Neutrophil (primary cell): Measurements from ENCODE around the gene CHTF18.

ENCODE experiments used
- H3K27ac ChIP-seq: fragments of 200-600 bp; sonication (generic); 2 replicates; pipeline ENCODE4 v1.5.1; 2016; ENCODE audit warnings: mild to moderate bottlenecking, moderate library complexity
- H3K27me3 ChIP-seq: fragments of 200-600 bp; sonication (generic); 2 replicates; pipeline ENCODE4 v1.6.0; 2016; ENCODE audit warnings: mild to moderate bottlenecking
- H3K36me3 ChIP-seq: fragments of 200-600 bp; sonication (generic); 2 replicates; pipeline ENCODE4 v1.5.1; 2017
- H3K4me1 ChIP-seq, 2 experiments: fragments of 200-600 bp in 1 of 2; sonication (generic) in 1 of 2; 1 replicate in 1 of 2; 2 replicates in 1 of 2; pipeline versions ENCODE4 v1.5.1 to v1.6.1; 2013 to 2016; ENCODE audit warnings: low read depth in 1 of 2, low read length in 1 of 2, mild to moderate bottlenecking in 1 of 2, moderate library complexity in 1 of 2; ENCODE audit not compliant: control insufficient read depth in 1 of 2, insufficient read depth in 1 of 2
- H3K4me3 ChIP-seq, 2 experiments: fragments of 200-600 bp in 1 of 2; sonication (generic) in 1 of 2; 1 replicate in 1 of 2; 2 replicates in 1 of 2; pipeline ENCODE4 v1.5.1; 2013 to 2016; ENCODE audit warnings: low read depth in 1 of 2, low read length in 1 of 2, mild to moderate bottlenecking in 1 of 2, moderate library complexity in 1 of 2
- H3K9me3 ChIP-seq: fragments of 200-600 bp; sonication (generic); 2 replicates; pipeline ENCODE4 v1.5.1; 2016
- TF ChIP-seq, protein P1 (sequence below): fragments of 200-600 bp; sonication (generic); IDR thresholded peaks from 2 replicates; pipeline ENCODE4 v1.5.1; 2016; ENCODE audit warnings: antibody characterized with exemption

CHTF18 gene

DNA sequence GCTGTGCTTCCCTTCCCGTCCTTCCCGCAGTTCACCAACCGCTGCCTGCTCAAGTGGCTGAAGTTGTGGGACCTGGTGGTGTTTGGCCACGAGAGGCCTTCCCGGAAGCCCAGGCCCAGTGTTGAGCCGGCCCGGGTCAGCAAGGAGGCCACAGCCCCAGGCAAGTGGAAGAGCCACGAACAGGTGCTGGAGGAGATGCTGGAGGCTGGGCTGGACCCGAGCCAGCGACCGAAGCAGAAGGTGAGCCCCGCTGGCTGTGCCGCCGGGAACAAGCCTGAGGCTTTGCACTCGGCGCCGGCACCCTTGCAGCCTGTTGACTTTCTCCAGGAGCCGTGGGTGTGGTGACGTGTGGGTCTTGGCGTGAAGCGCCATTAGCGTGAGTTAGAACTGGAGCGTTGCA is 2.7 kb downstream of the CHTF18 start:
- TF ChIP-seq, protein P1, sequence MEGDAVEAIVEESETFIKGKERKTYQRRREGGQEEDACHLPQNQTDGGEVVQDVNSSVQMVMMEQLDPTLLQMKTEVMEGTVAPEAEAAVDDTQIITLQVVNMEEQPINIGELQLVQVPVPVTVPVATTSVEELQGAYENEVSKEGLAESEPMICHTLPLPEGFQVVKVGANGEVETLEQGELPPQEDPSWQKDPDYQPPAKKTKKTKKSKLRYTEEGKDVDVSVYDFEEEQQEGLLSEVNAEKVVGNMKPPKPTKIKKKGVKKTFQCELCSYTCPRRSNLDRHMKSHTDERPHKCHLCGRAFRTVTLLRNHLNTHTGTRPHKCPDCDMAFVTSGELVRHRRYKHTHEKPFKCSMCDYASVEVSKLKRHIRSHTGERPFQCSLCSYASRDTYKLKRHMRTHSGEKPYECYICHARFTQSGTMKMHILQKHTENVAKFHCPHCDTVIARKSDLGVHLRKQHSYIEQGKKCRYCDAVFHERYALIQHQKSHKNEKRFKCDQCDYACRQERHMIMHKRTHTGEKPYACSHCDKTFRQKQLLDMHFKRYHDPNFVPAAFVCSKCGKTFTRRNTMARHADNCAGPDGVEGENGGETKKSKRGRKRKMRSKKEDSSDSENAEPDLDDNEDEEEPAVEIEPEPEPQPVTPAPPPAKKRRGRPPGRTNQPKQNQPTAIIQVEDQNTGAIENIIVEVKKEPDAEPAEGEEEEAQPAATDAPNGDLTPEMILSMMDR: no peak

DNA sequence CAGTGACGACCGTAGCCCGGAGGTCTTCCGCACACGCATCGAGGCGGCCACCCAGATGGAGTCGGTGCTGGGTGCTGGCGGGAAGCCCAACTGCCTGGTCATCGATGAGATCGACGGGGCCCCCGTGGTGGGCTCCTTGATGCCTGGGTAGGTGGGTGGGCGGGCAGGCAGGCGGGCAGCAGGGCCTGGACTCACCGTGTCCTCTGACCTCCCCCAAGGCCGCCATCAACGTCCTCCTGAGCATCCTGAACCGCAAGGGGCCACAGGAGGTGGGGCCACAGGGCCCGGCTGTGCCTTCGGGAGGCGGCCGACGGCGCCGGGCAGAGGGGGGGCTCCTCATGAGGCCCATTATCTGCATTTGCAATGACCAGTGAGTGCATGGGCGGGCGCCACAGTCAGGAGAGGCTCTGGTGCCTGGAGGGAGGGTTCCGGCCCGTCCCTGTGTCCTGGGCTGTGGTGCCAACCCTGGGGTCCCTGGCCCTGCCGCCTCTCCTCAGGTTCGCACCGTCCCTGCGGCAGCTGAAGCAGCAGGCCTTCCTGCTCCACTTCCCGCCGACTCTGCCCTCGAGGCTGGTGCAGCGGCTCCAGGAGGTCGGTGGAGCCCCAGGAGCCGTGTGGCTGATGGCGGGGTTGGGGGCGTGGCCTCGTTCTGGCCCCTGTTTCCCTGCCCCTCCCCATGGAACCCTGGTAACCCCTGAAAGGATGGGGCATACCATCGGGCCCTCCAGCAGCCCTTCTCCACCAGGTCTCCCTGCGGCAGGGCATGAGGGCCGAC is 4.0 kb downstream of the CHTF18 start:
- TF ChIP-seq, protein P1: no peak
- H3K4me3 ChIP-seq: no peak overlapping the region
- H3K36me3 ChIP-seq: peaks cover 32% of the 10 kb centered on the region
- H3K27ac ChIP-seq: no peak overlapping the region
- no peaks in the 10 kb centered on the region for H3K27me3 ChIP-seq
- no peaks in the 10 kb centered on the region for H3K9me3 ChIP-seq
- H3K4me1 ChIP-seq: peaks cover 14% of the 10 kb centered on the region in 2 experiments

More for the DNA sequence above, 2.7 kb downstream of the CHTF18 start:
- Histone ChIP-seq H3K27ac (no peak overlapping the region), H3K36me3 (peaks cover 42% of the 10 kb centered on the region), H3K27me3 (no peaks in the 10 kb centered on the region), H3K9me3 (no peaks in the 10 kb centered on the region), H3K4me1 (peaks cover 19 to 20% of the 10 kb centered on the region in 2 experiments), H3K4me3 (no peak overlapping the region)

DNA sequence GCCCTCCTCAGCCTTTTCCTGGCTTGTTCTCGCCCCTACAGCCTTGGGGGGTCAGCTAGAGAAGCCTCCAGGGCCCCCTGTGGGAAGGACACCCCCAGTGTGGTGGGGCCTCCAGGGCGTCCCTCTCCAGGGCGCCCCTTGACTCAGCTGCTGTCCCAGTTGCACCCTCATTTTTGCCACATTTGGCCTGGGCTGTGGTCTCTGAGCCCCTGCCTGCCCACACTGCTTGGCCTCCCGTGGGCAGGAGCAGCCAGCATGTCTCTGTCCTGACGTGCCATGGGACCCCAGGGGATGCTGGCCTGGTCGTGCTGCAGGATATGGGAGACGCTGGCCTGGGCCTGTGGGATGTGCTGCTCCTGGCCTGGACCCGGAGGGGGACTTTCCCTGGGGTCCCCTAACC is 5.0 kb downstream of the CHTF18 start:
- TF ChIP-seq, protein P1: no peak
- Histone ChIP-seq H3K9me3 (no peaks in the 10 kb centered on the region), H3K36me3 (peaks cover 32% of the 10 kb centered on the region), H3K4me1 (peaks cover 8% of the 10 kb centered on the region in 2 experiments), H3K27ac (no peak overlapping the region), H3K4me3 (no peak overlapping the region), H3K27me3 (no peaks in the 10 kb centered on the region)

DNA sequence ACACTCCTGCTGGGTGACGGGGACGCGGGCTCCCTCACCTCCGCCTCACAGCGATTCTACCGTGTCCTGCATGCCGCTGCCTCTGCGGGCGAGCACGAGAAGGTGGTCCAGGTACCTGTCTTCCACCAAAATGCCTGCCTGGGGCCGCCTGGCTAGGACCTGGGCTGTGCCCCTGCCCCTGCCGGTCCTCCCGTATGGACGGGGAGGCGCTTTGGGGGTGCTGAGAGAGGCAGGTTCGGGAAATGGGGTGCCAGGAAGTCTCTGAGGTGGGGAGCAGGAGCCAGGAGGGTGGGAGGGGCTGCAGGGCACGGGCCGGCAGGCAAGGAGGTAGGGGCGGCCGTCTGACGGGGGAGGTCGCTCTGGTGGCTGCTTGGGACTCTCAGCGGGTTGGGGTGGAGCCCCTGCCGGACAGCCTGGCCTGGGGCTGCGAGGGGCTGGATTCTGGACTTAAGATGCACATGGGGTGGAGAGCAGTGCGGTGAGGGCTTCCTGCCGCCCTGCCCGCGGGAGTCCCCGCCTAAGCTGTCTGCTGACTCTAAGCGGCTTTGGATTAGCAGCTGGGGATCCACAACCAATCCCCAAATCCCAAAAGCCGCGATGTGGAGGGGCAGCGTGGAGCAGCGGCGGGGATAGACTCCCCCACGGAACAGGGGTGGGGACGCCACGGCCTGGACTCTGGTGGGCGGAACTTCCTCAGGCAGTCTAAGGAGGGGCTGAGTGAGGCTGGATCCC is 5.8 kb downstream of the CHTF18 start:
- H3K27me3 ChIP-seq: peaks cover 8% of the 10 kb centered on the region
- no peak overlapping the region for H3K4me3 ChIP-seq
- H3K4me1 ChIP-seq: peaks cover under 1 to 1% of the 10 kb centered on the region in 2 experiments
- no peaks in the 10 kb centered on the region for H3K9me3 ChIP-seq
- TF ChIP-seq, protein P1: no peak
- no peak overlapping the region for H3K27ac ChIP-seq
- peaks cover 32% of the 10 kb centered on the region for H3K36me3 ChIP-seq

DNA sequence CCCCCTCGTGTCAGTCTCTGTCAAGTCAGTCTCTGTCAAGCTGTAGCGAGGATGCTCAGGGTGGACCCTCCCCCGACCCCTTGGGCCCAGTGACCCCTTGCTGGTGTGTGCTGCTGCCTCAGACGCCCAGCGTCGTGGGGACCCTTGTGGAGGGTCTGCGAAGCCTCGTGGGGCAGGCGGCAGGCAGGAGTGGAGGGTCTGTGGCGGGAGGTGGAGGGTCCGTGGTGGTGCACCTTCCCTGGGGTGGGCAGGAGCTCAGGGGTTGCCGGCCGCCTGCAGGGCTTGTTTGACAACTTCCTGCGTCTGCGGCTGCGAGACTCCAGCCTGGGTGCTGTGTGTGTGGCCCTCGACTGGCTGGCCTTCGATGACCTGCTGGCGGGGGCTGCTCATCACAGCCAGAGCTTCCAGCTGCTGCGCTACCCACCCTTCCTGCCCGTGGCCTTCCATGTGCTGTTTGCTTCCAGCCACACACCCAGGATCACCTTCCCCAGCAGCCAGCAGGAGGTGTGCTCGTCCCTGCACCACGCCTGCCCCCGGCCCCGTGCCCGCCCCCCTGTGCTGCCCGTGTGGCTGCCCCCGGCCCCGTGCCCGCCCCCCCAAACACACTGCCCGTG is 6.5 kb downstream of the CHTF18 start:
- Histone ChIP-seq H3K4me3 (no peak overlapping the region), H3K9me3 (no peaks in the 10 kb centered on the region), H3K27ac (no peak overlapping the region), H3K4me1 (no peaks in the 10 kb centered on the region), H3K27me3 (peaks cover 15% of the 10 kb centered on the region), H3K36me3 (peaks cover 32% of the 10 kb centered on the region)
- TF ChIP-seq, protein P1: no peak
